ENCODE data around the gene SIPA1L3.
"Not testable (repeated sequence)": the region's sequence is repeated elsewhere in the genome, so short reads cannot be mapped to it uniquely, and the experiment has no call there.

SIPA1L3 gene

DNA sequence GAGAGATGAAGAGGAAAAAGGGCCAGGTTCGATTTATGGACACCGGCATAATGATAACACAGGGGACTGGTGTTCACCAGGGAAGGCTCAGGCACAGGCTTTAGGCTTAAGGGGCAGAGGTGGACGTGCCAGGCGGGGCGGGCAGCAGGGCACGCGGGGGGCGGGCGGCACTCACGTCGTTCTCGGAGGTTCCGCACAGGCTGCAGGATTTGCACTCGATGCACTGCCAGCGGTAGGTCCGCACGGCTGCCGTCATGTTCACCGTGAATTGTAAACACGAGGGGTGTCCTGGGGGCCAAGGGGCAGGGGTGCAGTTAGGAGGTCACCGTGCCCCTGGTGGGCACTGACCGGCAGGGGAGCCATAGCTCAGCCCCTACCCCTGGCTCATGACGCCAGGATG, 306.5 kb downstream of the SIPA1L3 start:
- no peak for DNase-seq (ENCODE audit: low read depth)

DNA sequence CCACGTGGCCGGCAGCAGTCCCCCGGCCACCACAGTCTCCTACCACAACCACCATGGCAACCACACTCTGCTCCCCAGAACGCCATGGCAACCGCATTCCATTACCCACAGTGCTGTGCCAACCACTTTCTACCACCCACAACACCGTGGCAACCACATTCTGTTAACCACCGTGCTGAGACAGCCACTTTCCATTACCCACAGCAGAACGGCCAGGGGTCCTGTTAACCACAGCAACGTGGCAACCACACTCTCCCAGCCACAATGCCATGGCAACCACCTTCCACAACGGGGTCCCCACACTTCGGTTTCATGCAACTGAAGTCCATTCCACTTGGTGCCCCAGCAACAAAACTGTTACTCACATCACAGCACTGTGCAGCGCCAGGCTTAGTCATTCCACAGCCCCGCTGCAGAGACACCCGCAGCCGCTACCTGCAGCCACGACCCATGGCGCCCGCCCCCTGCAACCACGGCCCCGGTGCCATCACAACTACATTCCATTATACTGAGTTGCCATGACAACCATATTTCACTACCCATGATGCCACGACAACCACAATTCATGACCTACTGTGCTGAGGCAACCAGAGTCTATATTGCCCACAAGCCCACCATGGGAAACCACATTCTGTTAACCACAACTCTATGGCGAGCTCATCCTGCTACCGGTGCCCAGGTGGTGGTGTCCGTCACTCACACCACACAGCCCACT, 307.1 kb downstream of the SIPA1L3 start:
- DNase-seq (ENCODE audit: low read depth) = peak; percentile 13

DNA sequence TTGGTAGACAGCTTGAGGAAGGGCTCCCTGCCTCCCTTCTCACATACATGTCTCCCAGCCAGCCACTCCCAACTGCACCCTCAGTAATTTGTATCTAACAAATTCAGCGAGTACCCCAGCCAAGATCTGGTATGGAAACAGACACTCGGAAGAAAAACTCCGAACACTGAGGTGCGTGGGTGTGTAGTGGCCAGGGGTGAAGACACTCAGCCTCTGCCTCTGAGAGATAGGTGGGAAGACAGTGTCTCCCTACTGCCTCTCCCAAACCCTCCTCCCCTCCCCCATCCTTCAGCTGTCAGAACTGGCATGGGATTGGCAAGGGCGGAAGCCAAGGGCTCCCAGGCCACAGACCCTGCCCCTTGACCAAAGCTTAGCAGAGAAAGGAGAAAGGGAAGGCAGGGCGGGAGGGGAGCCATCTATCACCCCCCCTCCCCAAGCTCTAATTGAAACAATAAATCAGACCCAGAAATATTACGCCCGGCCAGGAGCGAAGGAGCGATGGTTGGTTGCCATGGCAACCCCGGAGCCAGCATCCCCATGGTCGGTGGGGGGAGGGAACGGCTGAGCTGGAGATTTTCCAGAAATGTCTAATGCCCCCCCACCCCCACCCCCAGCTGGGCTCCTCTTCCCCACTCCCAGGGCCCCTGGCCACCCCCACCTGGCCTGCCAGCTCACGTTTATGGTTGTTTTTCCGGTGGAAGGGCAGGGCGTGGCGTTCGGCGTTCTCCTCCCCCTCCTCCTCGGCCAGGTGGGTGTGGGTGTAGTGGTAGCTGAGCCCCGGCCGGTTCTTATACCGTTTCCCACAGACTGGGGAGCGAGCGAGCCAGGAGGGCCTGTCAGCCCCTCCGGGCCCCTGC, 310.0 kb downstream of the SIPA1L3 start:
- DNase-seq (ENCODE audit: low read depth) = no peak

DNA sequence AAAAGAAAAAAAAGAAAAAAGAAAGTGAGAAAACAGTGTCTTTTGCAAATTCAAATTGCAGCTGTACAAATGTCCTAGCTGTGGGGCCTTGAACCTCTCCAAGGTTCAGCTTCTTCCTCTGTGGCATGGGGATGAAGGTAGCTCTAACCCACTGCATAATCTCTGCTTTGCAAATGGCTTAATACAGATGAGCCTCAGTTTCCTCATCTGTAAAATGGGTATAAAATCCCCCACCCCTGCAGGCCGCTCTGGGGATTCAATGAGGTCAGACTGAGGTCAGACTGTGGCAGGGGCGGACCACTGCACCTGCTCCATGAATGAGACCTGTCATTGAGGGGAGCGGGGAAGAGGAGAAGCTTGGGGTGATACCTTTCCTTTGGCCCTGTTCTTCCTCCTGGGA, 311.2 kb downstream of the SIPA1L3 start:
- DNase-seq (ENCODE audit: low read depth) = no peak

DNA sequence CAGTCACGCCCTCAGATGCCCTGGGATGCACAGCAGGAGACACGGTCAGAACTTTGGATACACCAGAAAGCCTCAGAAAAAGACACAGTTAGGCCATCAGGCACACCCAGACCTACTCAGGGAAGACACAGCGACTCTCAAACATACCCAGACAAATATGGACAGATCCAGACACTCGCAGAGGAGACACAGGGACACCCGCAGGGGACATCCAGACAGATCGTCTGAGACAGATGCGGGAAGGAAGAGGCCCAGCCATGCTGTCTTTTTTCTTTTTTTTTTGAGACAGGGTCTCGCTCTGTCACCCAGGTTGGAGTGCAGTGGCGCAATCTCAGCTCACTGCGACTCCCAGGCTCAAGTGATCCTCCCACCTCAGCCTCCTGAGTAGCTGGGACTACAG, 312.2 kb downstream of the SIPA1L3 start:
- DNase-seq (ENCODE audit: low read depth) = no peak

DNA sequence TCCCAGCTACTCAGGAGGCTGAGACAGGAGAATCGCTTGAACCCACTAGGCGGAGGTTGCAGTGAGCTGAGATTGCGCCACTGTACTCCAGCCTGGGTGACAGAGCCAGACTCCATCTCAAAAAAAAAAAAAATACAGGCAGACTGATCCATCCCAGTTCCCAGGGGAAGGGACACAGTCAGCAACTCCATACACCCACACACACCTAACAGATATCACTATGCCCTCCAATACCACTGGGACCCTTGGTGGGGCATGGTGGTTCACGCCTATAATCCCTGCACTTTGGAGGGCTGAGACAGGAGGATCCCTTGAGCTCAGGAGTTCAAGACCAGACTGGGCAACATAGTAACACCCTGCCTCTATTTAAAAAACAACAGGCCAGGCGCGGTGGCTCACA, 314.4 kb downstream of the SIPA1L3 start:
- DNase-seq (ENCODE audit: low read depth) = no peak

DNA sequence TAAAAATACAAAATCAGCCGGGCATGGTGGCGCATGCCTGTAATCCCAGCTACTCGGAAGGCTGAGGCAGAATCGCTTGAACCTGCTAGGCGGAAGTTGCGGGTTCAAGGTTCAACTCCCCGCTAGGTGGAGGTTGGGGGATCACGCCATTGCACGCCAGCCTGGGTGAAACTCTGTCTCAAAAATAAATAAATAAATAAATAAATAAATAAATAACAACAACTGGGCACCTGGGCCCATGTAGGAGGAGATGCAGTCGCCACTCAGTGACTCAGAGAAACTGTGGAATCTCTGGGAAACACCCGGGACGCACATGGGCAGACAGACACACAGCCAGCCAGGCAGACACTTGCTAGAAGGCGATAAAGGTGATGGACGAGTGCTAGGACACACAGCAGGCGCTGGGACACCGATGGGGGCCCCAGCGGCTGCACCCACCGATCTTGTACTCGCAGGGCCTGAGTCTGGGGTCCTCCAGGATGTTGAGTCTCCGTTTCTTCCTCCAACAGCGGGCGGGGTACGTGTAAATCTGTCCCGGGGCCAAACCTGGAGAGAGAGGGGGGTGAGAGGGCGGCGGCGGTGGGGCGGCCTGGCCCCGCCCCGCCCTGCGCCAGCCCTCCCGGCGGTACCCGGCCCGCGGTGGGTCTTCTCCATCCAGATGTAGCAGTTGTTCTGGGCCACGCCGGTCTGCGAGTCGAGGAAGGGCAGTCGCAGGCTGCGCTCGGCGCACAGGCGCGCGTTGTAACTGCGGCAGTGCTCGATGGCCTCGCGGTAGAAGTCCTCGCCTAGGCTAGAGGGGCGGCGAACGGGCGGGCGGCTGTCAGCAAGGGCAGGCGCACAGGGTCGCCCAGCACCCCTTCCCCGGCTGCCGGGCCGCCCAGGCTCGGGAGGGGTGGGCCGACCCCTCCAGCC, 315.2 kb downstream of the SIPA1L3 start:
- no peak for DNase-seq (ENCODE audit: low read depth)

DNA sequence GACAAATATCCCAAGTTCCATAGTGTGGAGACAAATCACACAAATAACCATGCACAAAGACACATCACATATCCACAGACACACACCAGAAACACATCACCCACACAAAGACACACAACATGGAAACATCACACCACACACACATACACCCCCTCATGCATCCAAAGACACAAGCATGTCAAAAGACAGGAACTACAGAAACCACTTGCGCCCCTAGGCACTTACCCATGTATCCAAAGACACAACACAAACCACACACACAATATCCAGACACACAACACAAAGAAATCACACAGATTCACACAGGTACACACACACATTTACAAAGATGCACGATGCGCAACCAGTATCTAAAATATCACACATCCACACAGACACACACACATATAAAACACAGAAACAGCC, 316.1 kb downstream of the SIPA1L3 start:
- DNase-seq (ENCODE audit: low read depth) = no peak

DNA sequence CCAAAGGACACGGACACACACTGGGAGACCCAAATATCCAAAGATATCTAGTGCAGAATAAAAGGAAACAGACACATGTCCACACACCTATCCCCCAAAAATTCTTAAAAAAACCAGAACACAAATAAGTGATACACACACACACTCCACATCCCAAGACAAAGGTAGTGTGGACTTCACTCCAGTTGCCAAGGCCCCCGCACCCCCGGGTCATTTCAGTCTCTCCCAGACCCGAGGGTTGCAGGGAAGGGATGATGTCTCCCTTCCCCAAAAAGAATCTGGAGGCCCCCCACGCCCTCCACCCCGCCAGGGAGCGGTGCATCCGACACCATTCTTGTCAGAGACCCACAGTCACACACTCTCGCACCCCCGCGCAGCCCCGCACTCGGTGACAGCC, 316.6 kb downstream of the SIPA1L3 start:
- no peak for DNase-seq (ENCODE audit: low read depth)

DNA sequence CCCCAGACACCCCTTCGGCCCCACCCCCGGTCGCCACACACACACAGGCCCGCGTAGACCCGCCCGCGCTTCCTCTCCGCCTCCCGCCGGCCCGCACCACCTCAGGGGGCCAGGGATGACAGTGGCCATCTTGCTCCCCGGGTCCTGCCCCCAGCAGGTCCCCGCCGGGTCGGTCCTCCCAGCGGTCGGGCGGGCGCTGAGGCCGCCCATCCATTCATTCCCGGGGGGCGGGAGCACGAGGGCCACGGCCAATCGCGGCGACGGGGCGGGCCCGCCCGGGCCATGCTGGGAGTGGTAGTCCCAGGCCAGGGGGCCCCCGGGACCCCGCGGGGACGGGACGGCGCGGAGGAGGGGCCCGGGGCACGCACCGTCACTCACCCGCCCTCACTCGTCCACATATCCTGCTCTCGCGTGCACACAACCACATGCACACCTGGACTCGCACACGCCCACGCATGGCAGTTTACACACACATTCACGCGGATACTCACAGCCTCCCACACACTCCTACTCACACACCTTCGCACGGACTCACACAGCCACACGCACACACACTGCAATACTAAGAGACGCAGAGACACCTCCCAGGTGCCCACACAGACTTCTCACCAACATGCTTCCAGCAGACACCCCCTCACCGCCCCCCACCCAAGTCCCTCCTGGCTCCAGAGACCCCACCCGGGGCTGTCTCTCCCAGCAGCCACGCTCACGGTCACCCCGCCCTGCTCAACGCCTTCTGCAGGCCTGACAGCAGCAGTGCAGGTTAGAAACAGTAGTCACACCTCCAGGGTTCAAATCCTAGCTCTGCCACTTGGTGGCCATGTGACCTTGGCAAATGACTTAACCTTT, 317.2 kb downstream of the SIPA1L3 start, which contains the start of gene DPF1:
Gene DPF1, minus strand, starts transcription at position 209 of the 849 bp plus-strand sequence. Its CDS starts 80 bp downstream, at position 129.
- peak; percentile 14 for DNase-seq (ENCODE audit: low read depth)

DNA sequence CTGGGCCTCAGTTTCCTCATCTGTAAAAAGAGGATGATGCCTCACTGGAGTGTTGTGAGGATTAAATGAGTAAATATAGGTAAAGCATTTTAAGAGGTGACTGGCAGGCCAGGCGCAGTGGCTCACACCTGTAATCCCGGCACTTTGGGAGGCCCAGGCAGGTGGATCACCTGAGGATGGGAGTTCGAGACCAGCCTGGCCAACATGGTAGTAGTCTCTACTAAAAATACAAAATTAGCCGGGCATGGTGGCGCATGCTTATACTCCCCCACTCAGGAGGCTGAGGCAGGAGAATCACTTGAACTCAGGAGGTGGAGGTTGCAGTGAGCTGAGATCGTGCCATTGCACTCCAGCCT, 317.8 kb downstream of the SIPA1L3 start:
- not testable (repeated sequence) for DNase-seq (ENCODE audit: low read depth)

DNA sequence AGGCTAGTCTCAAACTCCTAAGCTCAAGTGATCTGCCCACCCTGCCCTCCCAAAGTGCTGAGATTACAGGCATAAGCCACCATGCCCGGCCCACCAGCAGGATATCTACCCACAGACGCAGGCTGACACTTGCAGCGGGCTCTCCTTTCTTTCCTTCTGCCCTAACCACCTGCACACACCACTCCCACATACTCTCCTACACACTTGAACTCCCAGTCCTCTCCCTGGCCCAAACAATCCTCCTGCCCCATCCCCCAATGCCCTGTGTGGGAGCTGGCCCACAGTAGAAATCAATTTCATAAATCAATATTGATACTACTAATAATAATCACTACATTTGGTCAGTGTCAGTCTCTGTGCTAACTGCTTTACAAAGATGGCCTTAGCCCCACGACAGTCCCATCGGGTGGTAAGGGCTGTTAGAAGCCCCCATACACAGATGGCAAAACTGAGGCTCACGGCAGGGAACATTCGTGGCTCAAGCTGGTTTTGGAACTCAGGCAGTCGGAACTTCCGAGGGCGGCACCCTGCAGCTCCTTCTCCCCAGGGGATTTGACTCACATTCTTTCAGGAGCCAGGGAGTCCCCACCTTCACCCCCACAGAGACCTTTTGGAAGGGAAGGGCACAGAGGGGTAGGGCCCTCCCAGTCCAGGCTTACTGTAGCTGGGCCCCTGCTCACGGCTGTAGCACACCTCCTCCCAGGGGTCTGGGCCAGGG, 320.4 kb downstream of the SIPA1L3 start:
- no peak for DNase-seq (ENCODE audit: low read depth)

DNA sequence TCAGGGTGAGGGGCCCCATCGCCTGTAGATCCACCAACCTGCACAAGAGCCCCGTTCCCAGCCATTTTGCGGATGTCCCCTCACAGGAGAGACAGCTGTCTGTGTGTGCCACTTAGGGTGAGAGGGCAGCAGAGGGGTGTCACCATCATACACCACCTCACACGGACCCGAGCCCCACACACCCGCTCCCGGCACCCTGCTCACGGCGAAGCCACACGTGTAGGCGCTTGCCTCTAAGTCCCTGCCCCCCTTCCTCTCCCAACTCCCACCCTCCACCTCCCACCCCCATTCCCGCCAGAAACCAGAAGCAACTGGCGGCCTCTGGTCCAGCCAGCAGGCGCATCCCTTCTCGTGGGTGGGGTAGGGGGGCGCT, 321.0 kb downstream of the SIPA1L3 start:
- DNase-seq (ENCODE audit: low read depth) = no peak

DNA sequence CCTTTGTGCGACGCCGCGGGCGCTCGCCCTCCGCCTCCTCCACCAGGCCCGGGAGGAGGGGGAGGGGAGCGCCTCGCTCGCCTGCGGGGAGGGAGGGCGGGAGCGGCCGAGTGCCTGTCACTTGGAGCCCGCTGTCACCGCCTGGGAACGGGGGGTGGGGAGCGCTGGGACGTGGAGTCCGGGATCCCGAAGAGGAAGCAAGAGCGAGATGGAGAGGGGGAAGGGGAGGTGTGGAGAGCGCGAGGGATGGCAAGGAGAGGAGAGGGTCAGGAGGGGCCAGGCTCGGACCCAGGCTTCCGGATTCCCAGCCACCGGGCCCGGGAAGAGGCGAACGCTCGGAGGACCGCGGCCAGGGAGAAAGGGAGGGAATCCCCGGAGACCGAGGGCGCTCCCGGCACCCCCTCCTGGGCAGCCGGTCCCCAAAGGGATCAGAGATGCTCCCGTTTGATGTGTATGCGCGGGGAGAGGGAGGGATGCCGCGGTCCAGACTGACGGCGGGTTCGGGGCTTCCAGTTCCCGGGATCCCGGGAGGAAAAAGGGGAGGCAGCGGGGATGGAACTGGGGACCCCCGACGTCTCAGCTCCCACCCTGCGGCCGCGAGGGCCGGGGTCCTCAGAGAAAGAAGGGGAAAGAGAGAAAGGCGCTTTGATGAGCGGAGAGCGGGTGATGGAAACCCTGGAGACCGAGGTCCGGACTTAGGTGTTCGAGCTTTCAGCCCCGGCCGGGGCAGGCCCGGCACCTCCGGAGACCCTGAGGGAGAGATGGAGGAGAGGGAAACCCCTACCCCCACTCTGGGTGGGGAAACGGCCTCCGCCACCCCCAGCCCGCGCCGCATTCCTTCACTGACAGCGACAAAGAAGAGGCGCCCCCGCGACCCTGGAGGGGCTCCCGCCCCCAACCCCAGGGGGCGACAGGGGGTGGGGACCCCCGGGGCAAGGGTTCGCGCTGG, 321.8 kb downstream of the SIPA1L3 start:
- DNase-seq (ENCODE audit: low read depth) = no peak

DNA sequence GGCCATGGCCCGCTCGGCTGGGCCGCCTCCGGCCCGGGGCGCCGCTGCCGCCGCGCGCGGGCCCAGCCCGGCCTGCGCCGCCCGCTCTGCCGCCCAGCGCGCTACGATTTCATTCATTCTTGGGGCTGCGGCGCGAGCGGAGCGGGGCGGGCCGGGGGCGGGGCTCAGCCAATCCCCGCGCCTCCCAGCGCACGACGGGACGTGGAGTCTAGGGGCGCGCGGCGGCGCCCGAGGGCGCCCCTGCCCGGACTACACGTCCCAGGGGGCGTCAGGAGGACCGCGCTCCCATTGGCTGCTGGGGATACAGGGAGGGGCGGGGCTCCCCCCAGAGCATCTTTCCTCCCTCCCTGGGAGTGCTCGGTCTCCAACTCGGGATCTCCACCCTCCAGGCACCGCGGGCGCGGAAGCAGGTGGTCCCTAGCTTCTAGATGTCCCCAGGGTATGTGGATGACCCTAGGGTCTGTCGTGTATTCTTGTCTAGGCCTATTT, 322.6 kb downstream of the SIPA1L3 start:
- peak; percentile 42 for DNase-seq (ENCODE audit: low read depth)

DNA sequence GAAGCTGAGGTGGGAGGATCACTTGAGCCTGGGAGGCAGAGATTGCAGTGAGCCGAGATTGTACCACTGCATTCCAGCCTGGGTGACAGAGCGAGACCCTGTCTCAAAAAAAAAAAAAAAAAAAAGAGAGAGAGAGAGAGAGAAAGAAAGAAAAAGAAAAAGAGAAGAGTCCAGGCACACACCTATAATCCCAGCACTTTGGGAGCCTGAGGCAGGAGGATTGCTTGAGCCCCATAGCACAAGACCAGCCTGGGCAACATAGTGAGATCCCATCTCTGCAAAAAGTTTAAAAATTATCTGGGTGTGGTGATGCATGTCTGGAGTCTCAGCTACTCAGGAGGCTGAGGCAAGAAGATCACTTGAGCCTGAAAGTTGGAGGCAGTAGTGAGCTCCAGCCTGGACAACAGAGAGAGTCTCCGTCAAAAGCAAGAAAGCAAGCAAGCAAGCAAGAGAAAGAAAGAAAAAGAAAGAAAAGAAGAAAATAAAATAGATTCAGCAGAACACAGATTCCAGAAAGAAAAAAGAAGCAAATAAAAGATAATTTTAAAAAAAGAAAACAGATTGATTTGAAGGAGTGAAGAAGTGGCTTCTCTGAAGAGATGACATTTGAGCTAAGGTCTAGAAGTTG, 323.6 kb downstream of the SIPA1L3 start:
- not testable (repeated sequence) for DNase-seq (ENCODE audit: low read depth)

DNA sequence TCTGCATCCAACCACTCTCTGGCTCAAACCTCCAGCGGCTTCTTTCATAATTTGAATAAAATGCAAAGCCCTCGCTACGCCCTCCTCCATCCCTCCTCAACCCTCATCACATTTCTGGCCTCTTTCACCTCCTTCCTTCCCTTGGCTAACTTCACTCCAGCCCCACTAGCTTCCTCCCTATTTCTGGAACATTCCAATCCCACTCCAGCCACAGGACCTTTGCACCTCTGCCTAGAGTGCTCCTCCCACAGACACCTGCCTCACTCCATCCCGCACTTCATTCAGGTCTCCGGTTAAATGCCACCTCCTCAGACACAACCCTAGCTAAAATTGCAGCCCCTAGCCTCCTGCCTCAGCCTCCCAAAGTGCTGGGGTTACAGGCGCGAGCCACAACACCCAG, 324.9 kb downstream of the SIPA1L3 start:
- no peak for DNase-seq (ENCODE audit: low read depth)

DNA sequence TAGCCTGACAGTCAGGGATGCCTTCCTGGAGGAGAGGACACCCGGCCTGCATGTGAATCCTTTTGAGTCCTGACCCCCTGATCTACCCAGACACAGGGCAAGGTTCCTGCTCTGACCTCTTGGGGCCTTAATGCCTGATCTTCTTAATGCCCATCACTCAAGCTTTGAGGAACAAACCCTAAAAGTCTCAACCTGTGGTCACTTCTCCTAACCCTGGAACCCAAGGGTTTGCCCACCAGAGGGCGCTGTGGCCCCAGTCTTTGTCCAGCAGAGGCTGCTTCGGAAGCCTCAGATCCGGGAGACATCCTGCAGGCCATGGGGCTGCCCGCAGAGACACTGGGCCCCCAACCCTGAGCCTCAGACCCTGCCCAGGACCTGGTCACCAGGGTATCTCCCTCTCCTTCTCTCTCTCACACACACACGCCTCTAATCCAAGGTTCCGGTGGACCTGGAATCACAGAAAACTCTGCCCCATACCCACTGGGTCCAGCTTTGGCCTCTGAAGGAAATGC, 326.8 kb downstream of the SIPA1L3 start:
- DNase-seq (ENCODE audit: low read depth) = peak; percentile 66

DNA sequence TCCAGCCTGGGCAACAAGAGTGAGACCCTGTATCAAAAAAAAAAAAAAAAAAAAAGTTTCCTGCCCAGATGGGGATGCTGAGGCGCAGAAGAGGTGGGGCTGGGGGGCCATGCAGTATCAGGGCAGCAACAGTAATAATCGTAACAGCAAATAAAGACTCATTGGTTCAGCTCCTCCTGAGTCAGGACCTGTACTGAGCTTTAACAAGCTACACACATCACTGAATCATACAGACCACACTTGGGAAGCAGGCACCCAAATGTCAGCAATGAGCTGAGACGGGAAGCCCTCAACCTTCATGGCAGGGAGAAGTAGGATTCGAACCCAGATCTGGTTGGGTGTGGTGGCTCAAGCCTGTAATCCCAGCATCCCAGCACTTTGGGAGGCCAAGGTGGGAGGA, 327.6 kb downstream of the SIPA1L3 start:
- DNase-seq (ENCODE audit: low read depth) = no peak

Measured in activated T-cell treated with anti-CD3 and anti-CD28 coated beads for 1 hour (primary cell).